C4-2B (cell line): ENCODE results near the gene TCF12.
"Not testable (repeated sequence)": the region's sequence is repeated elsewhere in the genome, so short reads cannot be mapped to it uniquely, and the experiment has no call there.

Experiments used
- H3K27ac ChIP-seq: fragments of 450-650 bp; 2 replicates; pipeline ENCODE4 v1.5.1; 2017
- ZFX ChIP-seq: fragments of 450-650 bp; IDR thresholded peaks from 2 replicates; pipeline ENCODE4 v1.6.1; 2017
- TF ChIP-seq, protein P1 (sequence below): fragments of 450-650 bp; conservative IDR thresholded peaks from 2 replicates; pipeline ENCODE4 v1.5.1; 2017; ENCODE audit warnings: mild to moderate bottlenecking

Gene TCF12

GRCh38 chr15:57092252-57092651, 173.8 kb downstream of the TCF12 start:
- TF ChIP-seq, protein P1, sequence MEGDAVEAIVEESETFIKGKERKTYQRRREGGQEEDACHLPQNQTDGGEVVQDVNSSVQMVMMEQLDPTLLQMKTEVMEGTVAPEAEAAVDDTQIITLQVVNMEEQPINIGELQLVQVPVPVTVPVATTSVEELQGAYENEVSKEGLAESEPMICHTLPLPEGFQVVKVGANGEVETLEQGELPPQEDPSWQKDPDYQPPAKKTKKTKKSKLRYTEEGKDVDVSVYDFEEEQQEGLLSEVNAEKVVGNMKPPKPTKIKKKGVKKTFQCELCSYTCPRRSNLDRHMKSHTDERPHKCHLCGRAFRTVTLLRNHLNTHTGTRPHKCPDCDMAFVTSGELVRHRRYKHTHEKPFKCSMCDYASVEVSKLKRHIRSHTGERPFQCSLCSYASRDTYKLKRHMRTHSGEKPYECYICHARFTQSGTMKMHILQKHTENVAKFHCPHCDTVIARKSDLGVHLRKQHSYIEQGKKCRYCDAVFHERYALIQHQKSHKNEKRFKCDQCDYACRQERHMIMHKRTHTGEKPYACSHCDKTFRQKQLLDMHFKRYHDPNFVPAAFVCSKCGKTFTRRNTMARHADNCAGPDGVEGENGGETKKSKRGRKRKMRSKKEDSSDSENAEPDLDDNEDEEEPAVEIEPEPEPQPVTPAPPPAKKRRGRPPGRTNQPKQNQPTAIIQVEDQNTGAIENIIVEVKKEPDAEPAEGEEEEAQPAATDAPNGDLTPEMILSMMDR = no peak
- TF ChIP-seq ZFX = no peak
- H3K27ac ChIP-seq = no peak overlapping the region

DNA sequence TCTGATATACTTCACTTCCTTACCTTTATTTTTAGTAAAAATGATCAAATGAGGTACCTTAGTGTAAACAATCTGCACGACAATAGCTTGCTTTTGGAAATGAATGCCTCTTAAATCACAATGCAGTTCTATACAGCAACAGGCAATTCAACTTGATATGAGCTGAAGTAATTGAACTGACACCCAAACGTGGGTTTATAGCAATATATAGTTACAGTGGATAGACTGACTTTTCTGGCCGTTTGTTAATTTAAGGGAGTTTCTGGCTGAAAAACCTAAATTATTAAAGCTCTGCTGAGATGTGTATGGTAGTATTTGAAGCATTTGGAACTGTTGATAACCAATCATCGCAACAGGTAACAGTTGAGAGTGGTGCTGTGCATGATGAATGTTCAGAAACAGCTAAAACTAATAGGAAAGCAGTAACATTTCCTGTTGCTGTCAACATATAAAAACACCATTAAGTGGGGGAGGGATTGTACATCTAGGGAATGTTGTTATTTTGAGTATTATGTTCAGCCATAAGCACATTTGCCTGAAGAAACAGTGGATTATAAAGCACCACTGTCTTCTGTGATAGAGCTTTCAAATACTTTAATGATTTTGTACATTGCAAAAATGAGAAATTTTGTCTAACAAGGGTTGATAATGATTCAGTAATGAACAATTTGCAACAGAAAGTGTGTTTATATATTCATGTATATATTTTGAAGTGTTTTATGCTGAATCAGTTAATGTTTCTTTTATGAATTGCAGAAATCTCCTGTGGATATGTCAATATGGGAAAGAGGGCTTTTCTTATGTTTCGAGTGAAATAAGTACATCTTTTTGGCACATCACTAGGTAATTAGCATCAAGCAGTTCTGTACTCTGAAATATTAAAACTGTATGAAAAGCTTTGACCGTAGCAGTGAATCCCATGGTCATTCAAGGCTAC, 176.1 kb downstream of the TCF12 start:
- TF ChIP-seq ZFX = no peak
- TF ChIP-seq, protein P1 = no peak

GRCh38 chr15:57095896-57096295, 177.5 kb downstream of the TCF12 start:
- TF ChIP-seq, protein P1 = no peak
- TF ChIP-seq ZFX = no peak
- no peak overlapping the region for H3K27ac ChIP-seq

More for the DNA sequence above, 176.1 kb downstream of the TCF12 start:
- H3K27ac ChIP-seq = no peak overlapping the region

- no peak overlapping the region for H3K27ac ChIP-seq
- TF ChIP-seq, protein P1 = no peak
- no peak for TF ChIP-seq ZFX
Observed at GRCh38 chr15:57097246-57097645, 178.8 kb downstream of the TCF12 start.

DNA sequence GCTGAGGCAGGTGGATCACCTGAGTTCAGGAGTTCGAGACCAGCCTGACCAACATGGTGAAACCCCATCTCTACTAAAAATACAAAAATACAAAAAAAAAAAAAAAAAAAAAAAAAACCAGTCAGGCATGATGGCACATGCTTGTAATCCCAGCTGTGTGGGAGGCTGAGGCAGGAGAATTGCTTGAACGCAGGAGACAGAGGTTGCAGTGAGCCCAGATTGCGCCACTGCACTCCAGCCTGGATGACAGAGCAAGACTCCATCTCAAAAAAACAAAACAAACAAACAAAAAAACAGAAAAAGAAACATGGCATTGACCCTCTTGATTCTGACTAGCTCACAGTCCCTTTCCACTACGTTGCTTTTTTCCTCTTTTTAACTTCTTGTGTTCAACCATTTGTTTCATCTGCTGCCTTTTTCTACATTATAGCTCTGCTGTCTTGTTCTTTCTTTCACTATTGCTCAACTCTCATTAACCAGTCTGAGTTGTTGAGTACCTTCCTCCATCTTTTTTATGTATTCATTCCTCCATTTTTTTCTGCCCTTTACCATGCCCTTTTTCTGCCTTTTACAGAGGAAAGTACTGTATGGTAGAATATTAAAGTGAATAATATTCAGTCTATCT, 179.6 kb downstream of the TCF12 start:
- H3K27ac ChIP-seq = not testable (repeated sequence)

DNA sequence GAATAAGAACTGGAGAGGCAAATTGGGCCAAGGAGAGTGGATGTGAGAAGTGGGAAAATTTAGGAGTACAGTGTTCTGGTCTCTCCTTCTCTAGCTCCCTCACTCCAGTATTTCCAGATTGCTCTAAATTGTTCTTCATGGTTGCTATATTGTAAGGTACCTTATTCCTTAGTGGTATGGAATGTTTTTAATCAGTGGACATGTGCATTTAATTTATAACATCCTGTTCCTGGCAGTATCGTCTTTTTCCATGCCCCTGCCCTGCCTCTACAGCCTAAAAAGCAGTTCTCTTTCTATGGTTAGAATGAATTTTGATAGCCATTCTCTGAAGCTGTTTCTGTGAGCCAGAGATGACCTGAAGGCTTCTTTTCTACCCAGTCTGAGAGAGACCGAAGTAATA, 180.5 kb downstream of the TCF12 start:
- no peak overlapping the region for H3K27ac ChIP-seq
- no peak for TF ChIP-seq ZFX
- TF ChIP-seq, protein P1 = no peak

GRCh38 chr15:57100136-57100539, 181.7 kb downstream of the TCF12 start:
- H3K27ac ChIP-seq = no peak overlapping the region
- TF ChIP-seq, protein P1 = no peak
- no peak for TF ChIP-seq ZFX
